ENCODE measurements around the gene PAMR1.

The PAMR1 gene

DNA sequence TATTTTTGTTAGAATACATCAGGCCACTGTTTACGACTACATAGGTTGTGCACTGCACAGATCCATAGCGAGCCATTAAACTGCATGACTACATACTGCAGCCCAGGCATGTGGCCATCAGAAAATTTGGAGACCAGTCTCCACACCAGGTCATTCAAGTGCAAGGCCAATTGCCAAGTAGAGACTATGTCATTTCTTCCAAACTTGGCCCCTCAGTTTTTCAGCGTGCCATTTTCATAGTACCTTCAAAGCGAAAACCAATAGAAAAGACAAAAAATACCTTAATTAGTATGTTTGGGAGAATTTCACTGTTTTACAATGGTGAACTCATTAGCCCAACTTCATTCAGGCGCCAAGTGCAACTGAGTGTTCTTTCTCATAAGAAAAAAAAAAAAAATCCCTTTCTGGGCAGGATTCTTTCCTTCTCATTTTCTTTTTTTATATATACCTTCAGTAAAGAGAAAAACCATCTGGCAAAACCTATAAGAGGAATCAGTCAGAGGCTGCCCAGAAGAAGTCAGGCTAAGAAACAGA is 30.4 kb downstream of the PAMR1 start:
- no peak for TF ChIP-seq CTCF (IDR thresholded peaks at IDR 0.05; ENCODE audit: control extremely low read depth, extremely low read depth, low read depth, missing control alignments)
- ChIA-PET CTCF (no interaction called here), POLR2A (no interaction called here)
- DNase-seq (ENCODE audit: extremely low spot score): no peak

DNA sequence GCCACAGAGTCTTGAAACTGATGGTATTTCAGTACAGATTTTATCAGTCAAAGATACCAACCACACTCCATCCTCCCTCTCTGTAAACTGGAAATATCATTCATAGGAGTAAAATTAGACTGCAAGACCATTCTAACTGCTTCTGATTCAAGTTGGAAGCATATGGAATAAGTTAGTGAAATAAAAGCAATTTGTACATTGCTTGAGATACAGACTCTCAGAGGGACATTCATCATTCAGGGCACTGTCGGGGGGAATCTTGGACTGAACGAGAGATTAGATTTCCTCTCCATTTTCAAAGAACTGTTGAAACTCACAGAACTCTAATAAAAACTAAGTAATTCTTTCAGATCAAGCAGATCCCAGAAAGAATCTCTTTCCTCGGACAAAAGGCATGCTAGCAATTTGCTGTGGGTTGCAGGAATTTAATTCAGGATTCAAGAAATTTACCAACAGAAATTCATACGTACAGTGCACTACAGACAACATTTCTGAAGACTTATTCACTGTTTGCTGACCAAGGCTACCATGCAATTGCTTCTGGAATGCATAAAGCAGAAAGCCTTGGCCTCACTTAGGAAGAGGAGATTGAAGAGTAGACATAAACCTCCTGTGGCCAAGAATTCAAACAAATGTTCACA is 34.1 kb downstream of the PAMR1 start:
- no peak for TF ChIP-seq CTCF (IDR thresholded peaks at IDR 0.05; ENCODE audit: control extremely low read depth, extremely low read depth, low read depth, missing control alignments)
- CTCF ChIA-PET: interaction anchor here (1.0 to 1.2 kb wide), 2 partner anchors 24 to 1290 kb away, joined by 3 read pairs; no protein-coding TSS in a partner anchor
- POLR2A ChIA-PET: no interaction called here
- DNase-seq (ENCODE audit: extremely low spot score): no peak

- POLR2A ChIA-PET: interaction anchor here (0.6 kb wide), 1 partner anchor 30 kb away, joined by 3 read pairs; no protein-coding TSS in a partner anchor
These were observed 37.3 kb downstream of the PAMR1 start for GRCh38 chr11:35488117-35488516.

GRCh38 chr11:35487532-35488078 is 37.8 kb downstream of the PAMR1 start:
- DNase-seq (ENCODE audit: extremely low spot score): no peak
- TF ChIP-seq CTCF (IDR thresholded peaks at IDR 0.05; ENCODE audit: control extremely low read depth, extremely low read depth, low read depth, missing control alignments): peak; percentile 13
- CTCF ChIA-PET: interaction anchor here (0.6 to 1.6 kb wide), 4 partner anchors 13 to 975 kb away, joined by 3 read pairs; no protein-coding TSS in a partner anchor
- POLR2A ChIA-PET: no interaction called here

More at GRCh38 chr11:35488117-35488516, 37.3 kb downstream of the PAMR1 start:
- no peak for DNase-seq (ENCODE audit: extremely low spot score)
- CTCF ChIA-PET: interaction anchor here (1.2 to 1.6 kb wide), 2 partner anchors 18 to 778 kb away, joined by 3 read pairs; no protein-coding TSS in a partner anchor
- TF ChIP-seq CTCF (IDR thresholded peaks at IDR 0.05; ENCODE audit: control extremely low read depth, extremely low read depth, low read depth, missing control alignments): no peak

DNA sequence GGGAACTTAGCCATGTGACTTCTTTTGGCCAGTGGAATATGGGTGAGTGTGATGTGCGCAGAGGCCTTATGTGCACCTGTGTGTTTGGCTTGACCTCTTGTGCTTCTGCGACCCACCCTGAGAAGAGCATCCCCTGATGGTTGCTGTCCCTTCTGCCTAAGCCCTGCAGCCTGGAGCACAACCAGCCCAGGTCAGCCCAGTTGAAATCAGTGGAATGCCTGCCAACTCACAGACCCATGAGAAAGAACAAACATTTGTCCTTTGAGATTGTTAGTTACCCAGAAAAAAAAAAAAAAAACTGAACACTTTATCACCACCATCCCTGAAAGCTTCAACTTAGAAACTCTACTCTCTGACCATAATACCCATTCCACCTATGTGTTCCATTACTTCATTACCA is 38.5 kb downstream of the PAMR1 start:
- POLR2A ChIA-PET: no interaction called here
- TF ChIP-seq CTCF (IDR thresholded peaks at IDR 0.05; ENCODE audit: control extremely low read depth, extremely low read depth, low read depth, missing control alignments): no peak
- DNase-seq (ENCODE audit: extremely low spot score): no peak
- CTCF ChIA-PET: interaction anchor here (0.6 to 3.4 kb wide), 7 partner anchors 10 to 974 kb away, joined by 3 to 17 read pairs (median 3); no protein-coding TSS in a partner anchor

- POLR2A ChIA-PET: no interaction called here
- TF ChIP-seq CTCF (IDR thresholded peaks at IDR 0.05; ENCODE audit: control extremely low read depth, extremely low read depth, low read depth, missing control alignments): no peak
- CTCF ChIA-PET: interaction anchor here (0.9 to 3.4 kb wide), 5 partner anchors 9 to 984 kb away, joined by 3 to 17 read pairs (median 5); no protein-coding TSS in a partner anchor
- DNase-seq (ENCODE audit: extremely low spot score): no peak
These were observed 39.0 kb downstream of the PAMR1 start for GRCh38 chr11:35486446-35486845.
